EH (cell line): Measurements from ENCODE around the gene ST8SIA2.
"Not testable (repeated sequence)": the region's sequence is repeated elsewhere in the genome, so short reads cannot be mapped to it uniquely, and the experiment has no call there.

ENCODE experiments used
- DNase-seq: peaks from one replicate; pipeline ENCODE4 v3.0.0-alpha.2; 2015; ENCODE audit warnings: low read depth

The ST8SIA2 gene

GRCh38 chr15:92443381-92443780, 49.7 kb downstream of the ST8SIA2 start:
- no peak for DNase-seq

- DNase-seq: no peak
These were observed 51.0 kb downstream of the ST8SIA2 start for GRCh38 chr15:92444631-92445030.

GRCh38 chr15:92448370-92448769, 54.7 kb downstream of the ST8SIA2 start:
- DNase-seq: no peak

GRCh38 chr15:92449476-92449875, 55.8 kb downstream of the ST8SIA2 start:
- DNase-seq: no peak

GRCh38 chr15:92451225-92451825, 57.6 kb downstream of the ST8SIA2 start:
- DNase-seq: peak; percentile 24

GRCh38 chr15:92452143-92452542, 58.5 kb downstream of the ST8SIA2 start:
- DNase-seq: no peak

- DNase-seq: no peak
These were observed 59.9 kb downstream of the ST8SIA2 start for GRCh38 chr15:92453607-92454006.

- no peak for DNase-seq
These were observed 60.9 kb downstream of the ST8SIA2 start for GRCh38 chr15:92454555-92455105.

- DNase-seq: no peak
These were observed 61.6 kb downstream of the ST8SIA2 start for GRCh38 chr15:92455271-92455670.

- no peak for DNase-seq
These were observed 63.9 kb downstream of the ST8SIA2 start for GRCh38 chr15:92457471-92458041.

GRCh38 chr15:92460023-92460422, 66.3 kb downstream of the ST8SIA2 start:
- DNase-seq: no peak

GRCh38 chr15:92462424-92463125, 68.9 kb downstream of the ST8SIA2 start:
- DNase-seq: no peak

- no peak for DNase-seq
These were observed 69.7 kb downstream of the ST8SIA2 start for GRCh38 chr15:92463352-92463751.

- DNase-seq: no peak
These were observed 70.1 kb downstream of the ST8SIA2 start for GRCh38 chr15:92463826-92464225.

- DNase-seq: no peak
These were observed 73.2 kb downstream of the ST8SIA2 start for GRCh38 chr15:92466834-92467233.

- DNase-seq: no peak
These were observed 73.6 kb downstream of the ST8SIA2 start for GRCh38 chr15:92467245-92467644.

GRCh38 chr15:92468991-92469390, 75.3 kb downstream of the ST8SIA2 start:
- no peak for DNase-seq

GRCh38 chr15:92471288-92471687, 77.6 kb downstream of the ST8SIA2 start:
- DNase-seq: no peak

- no peak for DNase-seq
These were observed 80.1 kb downstream of the ST8SIA2 start for GRCh38 chr15:92473756-92474155.

- not testable (repeated sequence) for DNase-seq
These were observed 86.0 kb downstream of the ST8SIA2 start for GRCh38 chr15:92479730-92480129.

- no peak for DNase-seq
These were observed 86.7 kb downstream of the ST8SIA2 start for GRCh38 chr15:92480361-92480760.

- no peak for DNase-seq
These were observed 91.8 kb downstream of the ST8SIA2 start for GRCh38 chr15:92485441-92485840.

GRCh38 chr15:92492551-92493115, 99.0 kb downstream of the ST8SIA2 start:
- no peak for DNase-seq
